Stimulated activated CD8-positive, alpha-beta memory T cell treated with anti-CD3 and anti-CD28 coated beads, Interleukin-7, amount 100 ng/mL, for 4 hours (primary cell): ENCODE data around the gene ST6GALNAC4.

Experiments
- DNase-seq, 2 donors: peaks; one replicate each; pipeline ENCODE4 v3.0.0-alpha.2; 2020; ENCODE audit warnings: low read depth in 2 of 2

ST6GALNAC4 gene

GRCh38 chr9:127916720-127917581 is at the start of gene ST6GALNAC4:
Gene ST6GALNAC4 (minus strand): TSS chr9:127917041. CDS start chr9:127916419, 622 bp downstream.
- peak; percentile 88 to 92 for DNase-seq

- DNase-seq = no peak
These were observed 49.1 kb upstream of the ST6GALNAC4 start for GRCh38 chr9:127965953-127966352.

GRCh38 chr9:127963359-127964064 is 46.7 kb upstream of the ST6GALNAC4 start:
- DNase-seq = no peak

- DNase-seq = no peak
These were observed 46.2 kb upstream of the ST6GALNAC4 start for GRCh38 chr9:127963041-127963358.

- DNase-seq = no peak
These were observed 45.4 kb upstream of the ST6GALNAC4 start for GRCh38 chr9:127962278-127962677.

- no peak for DNase-seq
These were observed 44.8 kb upstream of the ST6GALNAC4 start for GRCh38 chr9:127961613-127962155.

- DNase-seq = no peak
These were observed 44.3 kb upstream of the ST6GALNAC4 start for GRCh38 chr9:127961155-127961490.

GRCh38 chr9:127960410-127961154 is 43.7 kb upstream of the ST6GALNAC4 start:
- no peak for DNase-seq

GRCh38 chr9:127959841-127960409 is 43.1 kb upstream of the ST6GALNAC4 start:
- DNase-seq = no peak

- DNase-seq = no peak
These were observed 42.6 kb upstream of the ST6GALNAC4 start for GRCh38 chr9:127959398-127959797.

- DNase-seq = no peak
These were observed 41.9 kb upstream of the ST6GALNAC4 start for GRCh38 chr9:127958728-127959127.

- DNase-seq = peak; percentile 82 to 90
These were observed 38.6 kb upstream of the ST6GALNAC4 start for GRCh38 chr9:127955294-127956015.

GRCh38 chr9:127954831-127955293 is 38.0 kb upstream of the ST6GALNAC4 start:
- no peak for DNase-seq

- no peak for DNase-seq
These were observed 37.1 kb upstream of the ST6GALNAC4 start for GRCh38 chr9:127953768-127954505.

GRCh38 chr9:127953154-127953553 is 36.3 kb upstream of the ST6GALNAC4 start:
- no peak for DNase-seq

- no peak for DNase-seq
These were observed 33.9 kb upstream of the ST6GALNAC4 start for GRCh38 chr9:127950513-127951289.

- no peak for DNase-seq
These were observed 33.1 kb upstream of the ST6GALNAC4 start for GRCh38 chr9:127949827-127950512.

GRCh38 chr9:127947841-127948710 is 31.2 kb upstream of the ST6GALNAC4 start:
- no peak for DNase-seq
